ENCODE measurements around the gene LDB2.

The LDB2 gene

DNA sequence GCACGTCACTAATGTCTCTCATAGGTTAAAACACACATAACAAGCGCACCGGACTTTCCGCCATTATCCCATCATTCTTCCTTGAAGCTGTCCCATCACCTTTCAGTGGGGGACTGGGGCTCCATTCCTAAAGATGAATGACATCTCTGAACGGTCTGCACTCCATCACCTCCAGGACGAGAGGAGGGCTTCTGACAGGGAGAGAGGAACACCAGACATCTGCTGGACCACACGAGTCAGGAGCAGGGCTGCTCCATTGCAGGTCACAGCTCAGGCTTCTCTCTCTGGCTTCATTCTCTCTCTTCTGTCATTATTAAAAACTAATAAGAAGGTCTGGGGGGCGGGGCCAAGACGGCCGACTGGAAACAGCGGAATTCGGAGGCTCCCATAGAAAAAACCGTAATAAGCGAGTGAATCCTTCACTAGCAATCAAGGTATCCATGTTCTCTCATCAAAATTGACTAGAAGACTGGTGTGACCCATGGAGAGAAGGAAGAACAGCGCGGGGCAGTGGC, 289.8 kb downstream of the LDB2 start:
- no peak for DNase-seq (ENCODE audit: extremely low read depth in 1 of 2, low read depth in 1 of 2)

DNA sequence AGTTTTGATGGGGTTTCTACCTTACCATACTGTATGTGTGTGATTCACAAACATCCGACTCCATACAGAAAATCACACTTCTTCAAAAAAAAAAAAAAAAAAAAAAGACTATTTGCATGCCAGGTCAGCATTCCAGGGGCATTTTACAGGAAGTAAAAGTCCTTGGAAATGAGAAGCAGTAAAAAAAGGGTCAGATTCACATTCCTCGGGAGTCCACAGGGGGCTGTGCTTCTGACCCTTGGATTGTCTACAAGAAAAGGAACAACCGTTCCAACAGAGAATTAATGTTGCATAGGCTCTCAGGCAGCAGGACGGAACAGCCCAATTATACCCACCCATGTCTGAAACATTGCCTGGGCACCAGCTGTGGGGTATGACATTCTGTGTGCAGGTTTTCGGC, 290.3 kb downstream of the LDB2 start:
- DNase-seq (ENCODE audit: extremely low read depth in 1 of 2, low read depth in 1 of 2): no peak

DNA sequence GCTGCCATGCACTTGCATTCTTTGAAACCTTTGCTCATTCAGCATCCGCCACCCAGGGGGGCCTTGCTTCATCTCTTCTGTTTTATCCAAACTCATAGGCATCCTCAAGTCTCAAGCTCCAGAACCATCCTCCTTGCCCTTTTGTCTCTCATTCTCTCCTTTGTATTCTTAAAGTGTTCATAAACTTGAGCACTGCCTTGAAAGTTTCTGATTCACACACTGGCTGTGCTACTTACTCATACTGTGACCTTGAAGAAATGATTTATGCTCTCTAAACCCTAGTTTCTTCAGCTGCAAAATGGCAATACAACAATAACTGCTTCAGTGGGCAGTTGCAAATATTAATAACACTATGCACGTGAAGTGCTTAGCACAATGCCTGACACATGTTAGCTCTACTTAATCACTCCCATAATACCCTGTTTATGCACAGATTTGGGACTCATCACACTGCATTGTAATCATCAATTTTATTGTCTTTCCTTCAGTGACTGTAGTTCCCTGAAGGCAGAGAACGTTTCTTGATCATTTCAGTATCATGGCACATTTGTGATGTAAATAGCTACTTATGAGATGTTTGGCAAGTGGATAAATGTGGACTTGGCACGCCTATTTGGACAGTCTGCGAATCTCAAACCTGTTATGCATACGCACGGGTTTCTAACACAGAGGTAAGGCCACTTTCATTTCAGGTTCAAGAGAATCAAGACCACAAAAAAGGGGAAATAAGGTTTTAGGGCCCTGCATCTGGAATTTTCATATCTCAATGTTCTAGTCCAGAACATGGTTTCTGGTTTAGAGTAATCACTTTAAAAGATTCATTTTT, 291.0 kb downstream of the LDB2 start:
- no peak for DNase-seq (ENCODE audit: extremely low read depth in 1 of 2, low read depth in 1 of 2)

DNA sequence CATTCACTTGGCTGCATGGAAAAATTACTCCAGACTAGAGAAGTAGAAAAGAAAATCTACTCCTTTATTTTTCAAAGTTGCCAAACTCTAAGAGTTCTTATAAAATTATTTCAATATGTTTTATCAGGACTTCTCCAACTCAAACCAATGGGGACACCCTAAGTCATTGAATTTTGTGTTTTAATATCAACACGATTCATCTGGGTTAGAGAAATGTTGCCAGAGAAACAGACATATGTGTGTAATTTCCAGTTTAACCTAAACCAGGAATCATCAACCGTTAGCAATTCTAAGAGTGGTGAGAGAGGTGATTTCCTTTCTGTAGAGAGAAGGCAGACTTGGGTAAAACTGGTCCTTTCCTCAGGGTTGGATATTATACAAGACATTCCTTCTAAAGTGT, 291.8 kb downstream of the LDB2 start:
- no peak for DNase-seq (ENCODE audit: extremely low read depth in 1 of 2, low read depth in 1 of 2)

DNA sequence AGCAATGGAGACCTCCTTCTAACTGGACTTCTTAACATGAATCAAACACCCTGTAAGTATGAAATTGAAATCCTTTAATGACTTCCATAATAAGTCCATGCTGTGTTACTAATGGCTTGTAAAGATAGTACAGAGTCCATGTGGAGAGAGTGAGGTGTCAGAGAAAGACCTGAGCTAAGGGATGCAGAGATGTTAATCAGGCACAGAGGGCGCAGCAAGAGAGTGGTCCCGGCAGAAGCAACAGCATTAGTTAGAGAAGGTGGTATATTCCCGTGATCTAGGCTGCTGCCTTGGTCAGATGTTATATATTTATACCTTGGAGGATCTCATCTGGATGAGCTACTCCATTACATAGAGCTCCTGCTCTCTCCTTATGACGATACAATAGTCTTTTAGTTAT, 295.3 kb downstream of the LDB2 start:
- no peak for DNase-seq (ENCODE audit: extremely low read depth in 1 of 2, low read depth in 1 of 2)

GRCh38 chr4:16598597-16599206, 299.7 kb downstream of the LDB2 start:
- no peak for DNase-seq (ENCODE audit: extremely low read depth in 1 of 2, low read depth in 1 of 2)

- no peak for DNase-seq (ENCODE audit: extremely low read depth in 1 of 2, low read depth in 1 of 2)
Observed at GRCh38 chr4:16597845-16598596, 300.4 kb downstream of the LDB2 start.

- DNase-seq (ENCODE audit: extremely low read depth in 1 of 2, low read depth in 1 of 2): no peak
Observed at GRCh38 chr4:16597443-16597842, 301.0 kb downstream of the LDB2 start.

GRCh38 chr4:16596267-16596666, 302.2 kb downstream of the LDB2 start:
- DNase-seq (ENCODE audit: extremely low read depth in 1 of 2, low read depth in 1 of 2): no peak

GRCh38 chr4:16594128-16594527, 304.3 kb downstream of the LDB2 start:
- no peak for DNase-seq (ENCODE audit: extremely low read depth in 1 of 2, low read depth in 1 of 2)

GRCh38 chr4:16593386-16593785, 305.1 kb downstream of the LDB2 start:
- DNase-seq (ENCODE audit: extremely low read depth in 1 of 2, low read depth in 1 of 2): no peak

DNA sequence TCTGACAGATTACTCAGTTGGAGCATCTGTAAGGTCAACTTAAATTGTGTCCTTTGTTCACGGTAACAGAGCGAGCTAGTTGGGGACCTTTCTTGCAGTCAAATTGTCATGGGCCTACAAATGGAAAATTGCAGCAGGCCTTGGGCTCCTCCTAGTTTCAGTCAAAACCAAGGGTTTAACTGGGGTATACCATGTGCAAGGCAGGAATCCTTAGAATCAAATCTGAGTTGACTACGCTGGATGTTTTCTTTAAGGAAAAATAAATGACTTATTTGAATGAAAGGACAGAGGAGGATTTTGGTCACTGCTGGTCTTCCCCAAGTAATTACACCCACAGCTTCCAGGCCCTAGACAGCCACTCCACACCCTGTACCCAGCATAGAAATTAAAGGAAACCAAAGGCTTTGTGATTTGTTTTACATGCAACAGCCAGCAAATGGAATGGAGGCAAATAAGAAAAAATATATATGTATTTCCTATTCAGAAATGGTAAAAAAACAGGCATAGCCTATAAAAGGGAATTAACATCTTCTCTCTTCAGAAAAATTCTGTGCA, 307.1 kb downstream of the LDB2 start:
- DNase-seq (ENCODE audit: extremely low read depth in 1 of 2, low read depth in 1 of 2): no peak

DNA sequence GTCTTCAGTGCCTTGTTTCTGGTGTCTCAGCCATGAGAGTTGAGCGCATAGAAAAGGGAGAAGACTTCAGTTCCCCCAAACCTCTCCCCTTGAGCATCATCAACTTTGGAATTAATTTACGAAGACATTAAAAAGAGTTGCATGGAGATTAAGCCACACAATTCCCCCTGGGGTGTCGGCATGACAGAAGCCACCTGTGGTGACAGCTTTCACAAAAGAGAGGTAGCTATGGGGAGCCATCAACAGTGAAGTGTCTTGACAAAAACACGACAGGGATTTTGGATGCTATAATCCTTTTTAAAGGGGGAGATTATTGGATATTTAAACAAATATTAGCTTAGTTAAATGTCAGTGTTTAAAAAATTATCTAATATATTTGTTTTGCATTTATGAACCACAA, 307.6 kb downstream of the LDB2 start:
- no peak for DNase-seq (ENCODE audit: extremely low read depth in 1 of 2, low read depth in 1 of 2)

DNA sequence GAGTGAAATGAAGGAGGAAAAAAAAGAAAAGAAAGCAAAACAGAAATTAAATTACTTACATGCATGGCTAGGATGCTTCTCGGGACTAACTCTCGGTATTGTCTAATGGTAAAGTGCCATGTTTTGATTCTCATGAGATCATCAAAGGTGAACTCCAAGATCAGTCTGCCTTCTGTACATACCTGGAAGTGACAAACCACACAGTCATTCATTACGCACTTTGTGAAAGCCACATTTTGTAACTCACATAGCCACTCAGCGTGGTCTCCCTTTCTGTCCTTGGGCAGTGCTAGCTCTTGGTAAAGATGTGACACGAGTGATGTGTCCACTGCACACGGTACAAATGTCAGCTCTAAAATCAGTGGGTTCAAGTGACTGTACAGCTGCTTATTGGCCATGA, 309.8 kb downstream of the LDB2 start:
- no peak for DNase-seq (ENCODE audit: extremely low read depth in 1 of 2, low read depth in 1 of 2)

- DNase-seq (ENCODE audit: extremely low read depth in 1 of 2, low read depth in 1 of 2): no peak
Observed at GRCh38 chr4:16588149-16588548, 310.3 kb downstream of the LDB2 start.

GRCh38 chr4:16585053-16585452, 313.4 kb downstream of the LDB2 start:
- no peak for DNase-seq (ENCODE audit: extremely low read depth in 1 of 2, low read depth in 1 of 2)

DNA sequence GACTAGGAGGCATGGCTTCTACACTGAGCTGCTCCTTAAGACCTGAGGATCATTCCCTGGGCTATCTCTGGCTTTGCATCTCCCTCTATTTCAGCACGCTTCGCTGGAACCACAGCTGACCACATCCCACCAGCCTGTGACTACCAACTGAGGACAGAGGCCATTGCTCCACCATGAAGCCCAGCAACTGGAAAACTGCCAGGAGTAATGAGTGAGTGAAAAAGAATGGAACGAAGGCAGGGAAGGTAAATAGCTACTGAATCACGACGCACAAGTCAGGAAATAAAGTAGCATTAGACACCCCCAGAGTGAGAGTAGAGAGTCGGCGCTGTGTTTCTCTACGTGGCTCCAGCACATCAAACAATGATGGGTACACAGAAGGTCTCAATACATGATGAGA, 314.7 kb downstream of the LDB2 start:
- no peak for DNase-seq (ENCODE audit: extremely low read depth in 1 of 2, low read depth in 1 of 2)

GRCh38 chr4:16582526-16582925, 315.9 kb downstream of the LDB2 start:
- no peak for DNase-seq (ENCODE audit: extremely low read depth in 1 of 2, low read depth in 1 of 2)

DNA sequence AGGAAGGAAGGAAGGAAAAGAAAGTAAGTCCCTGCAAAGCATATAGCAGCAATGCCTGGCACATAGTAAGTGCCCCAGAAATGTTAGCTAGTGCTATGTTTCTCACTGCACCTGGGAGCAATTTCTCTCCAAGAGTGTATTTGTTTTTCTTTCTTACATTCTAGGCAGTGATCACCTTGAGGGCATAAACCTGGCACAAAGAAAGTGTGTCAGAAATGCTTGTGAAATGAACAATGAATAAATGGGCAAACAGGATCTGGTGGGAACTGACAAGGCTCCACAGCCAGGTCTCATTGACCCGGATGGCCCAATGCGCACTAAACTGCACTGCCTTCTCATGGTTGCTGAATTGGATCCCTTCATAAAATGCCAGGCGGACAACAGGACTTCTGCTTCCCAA, 316.4 kb downstream of the LDB2 start:
- DNase-seq (ENCODE audit: extremely low read depth in 1 of 2, low read depth in 1 of 2): no peak

DNA sequence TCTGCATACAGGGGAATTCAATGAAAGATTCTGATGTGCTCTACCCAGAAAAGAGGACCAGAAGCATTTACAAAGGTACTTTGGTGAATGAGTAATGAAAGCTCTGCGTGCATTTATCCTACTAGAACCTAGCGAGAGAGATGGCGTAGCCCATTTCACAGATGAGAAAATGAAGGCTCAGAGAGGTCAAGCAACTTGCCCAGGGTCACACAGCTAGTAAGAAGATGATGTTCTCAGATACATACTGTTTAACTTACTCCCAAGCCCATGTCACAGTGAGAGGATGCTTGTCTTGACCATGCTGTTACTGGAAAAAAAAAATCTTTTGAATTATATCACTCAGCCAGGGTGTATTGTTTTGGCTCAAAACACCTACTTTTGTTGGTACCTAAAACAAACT, 317.3 kb downstream of the LDB2 start:
- DNase-seq (ENCODE audit: extremely low read depth in 1 of 2, low read depth in 1 of 2): no peak

- DNase-seq (ENCODE audit: extremely low read depth in 1 of 2, low read depth in 1 of 2): no peak
Observed at GRCh38 chr4:16580514-16580913, 317.9 kb downstream of the LDB2 start.

All from stimulated activated CD8-positive, alpha-beta memory T cell treated with anti-CD3 and anti-CD28 coated beads, Interleukin-7, amount 100 ng/mL, for 48 hours (primary cell).